Endothelial cell (in vitro differentiated cells): ENCODE measurements around the gene RND1. TPM values are rescaled to one million over a fixed set of nuclear protein-coding genes. Genes with fewer than 3 reads are reported as not detected.
A peak's percentile ranks its signal among the peaks of the same experiment; 100 is the strongest.

Experiments used
- DNase-seq: peaks from one replicate; pipeline ENCODE4 v3.0.0; 2021; ENCODE audit warnings: low spot score
- H3K27ac Mint-ChIP-seq: one replicate; pipeline ENCODE4 v1.8.0; 2021; ENCODE audit warnings: mixed read lengths, inconsistent platforms; ENCODE audit not compliant: unreplicated experiment
- H3K27me3 Mint-ChIP-seq: one replicate; pipeline ENCODE4 v1.8.0; 2021; ENCODE audit warnings: mild to moderate bottlenecking, moderate library complexity, mixed read lengths, inconsistent platforms; ENCODE audit not compliant: unreplicated experiment
- H3K36me3 Mint-ChIP-seq: one replicate; pipeline ENCODE4 v1.8.0; 2021; ENCODE audit warnings: mild to moderate bottlenecking, low read depth, mixed read lengths, inconsistent platforms; ENCODE audit not compliant: unreplicated experiment
- H3K4me1 Mint-ChIP-seq: one replicate; pipeline ENCODE4 v1.8.0; 2021; ENCODE audit warnings: mild to moderate bottlenecking, mixed read lengths, inconsistent platforms; ENCODE audit not compliant: unreplicated experiment
- H3K4me3 Mint-ChIP-seq: one replicate; pipeline ENCODE4 v1.8.0; 2021; ENCODE audit warnings: mild to moderate bottlenecking, mixed read lengths, inconsistent platforms; ENCODE audit not compliant: unreplicated experiment
- H3K9me3 Mint-ChIP-seq: one replicate; pipeline ENCODE4 v1.8.0; 2021; ENCODE audit warnings: mixed read lengths, inconsistent platforms; ENCODE audit not compliant: unreplicated experiment
- total RNA-seq: library from RNA; stranded (reverse); fragmentation: NEBNext Ultra II Directional; extraction: Animal tissue kit (Norgen Biotek cat#: 25700); gene quantifications from one replicate; pipeline ENCODE4 v1.2.1, GENCODE V29; 2021; ENCODE audit not compliant: unreplicated experiment
- TF ChIP-seq, protein P1 (sequence below): fragments of 200-600 bp; sonication (generic); IDR thresholded peaks from one replicate; pipeline ENCODE4 v1.5.0; 2021; ENCODE audit warnings: antibody characterized with exemption; ENCODE audit not compliant: unreplicated experiment

Gene RND1
- total RNA-seq, 1 donor from 2014 or later = 1.0 TPM

DNA sequence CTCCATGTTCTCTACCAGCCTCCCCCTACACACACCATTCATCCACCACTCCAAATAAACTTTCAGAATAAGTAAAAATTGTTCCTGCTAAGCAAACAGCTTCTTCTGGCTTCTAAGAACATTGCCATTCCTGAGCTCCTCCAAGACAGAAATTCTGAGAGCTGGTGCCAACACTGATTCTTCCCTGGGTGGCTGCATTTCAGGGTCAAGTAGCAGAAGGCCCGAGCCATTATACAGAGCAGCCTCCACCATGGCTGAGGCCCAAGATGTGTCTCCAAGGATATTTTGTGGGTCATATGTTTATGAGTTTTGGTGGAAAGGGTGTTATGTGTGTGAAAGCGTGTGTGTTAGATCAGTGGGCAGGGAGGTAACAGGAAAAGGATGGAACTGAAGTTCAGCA is 3.5 kb upstream of the RND1 start:
- Mint-ChIP-seq H3K27ac (no peak overlapping the region), H3K4me1 (peaks cover 12% of the 10 kb centered on the region), H3K27me3 (peaks cover 3% of the 10 kb centered on the region), H3K4me3 (peak overlapping the region; percentile 38), H3K36me3 (no peaks in the 10 kb centered on the region), H3K9me3 (no peaks in the 10 kb centered on the region)
- TF ChIP-seq, protein P1, sequence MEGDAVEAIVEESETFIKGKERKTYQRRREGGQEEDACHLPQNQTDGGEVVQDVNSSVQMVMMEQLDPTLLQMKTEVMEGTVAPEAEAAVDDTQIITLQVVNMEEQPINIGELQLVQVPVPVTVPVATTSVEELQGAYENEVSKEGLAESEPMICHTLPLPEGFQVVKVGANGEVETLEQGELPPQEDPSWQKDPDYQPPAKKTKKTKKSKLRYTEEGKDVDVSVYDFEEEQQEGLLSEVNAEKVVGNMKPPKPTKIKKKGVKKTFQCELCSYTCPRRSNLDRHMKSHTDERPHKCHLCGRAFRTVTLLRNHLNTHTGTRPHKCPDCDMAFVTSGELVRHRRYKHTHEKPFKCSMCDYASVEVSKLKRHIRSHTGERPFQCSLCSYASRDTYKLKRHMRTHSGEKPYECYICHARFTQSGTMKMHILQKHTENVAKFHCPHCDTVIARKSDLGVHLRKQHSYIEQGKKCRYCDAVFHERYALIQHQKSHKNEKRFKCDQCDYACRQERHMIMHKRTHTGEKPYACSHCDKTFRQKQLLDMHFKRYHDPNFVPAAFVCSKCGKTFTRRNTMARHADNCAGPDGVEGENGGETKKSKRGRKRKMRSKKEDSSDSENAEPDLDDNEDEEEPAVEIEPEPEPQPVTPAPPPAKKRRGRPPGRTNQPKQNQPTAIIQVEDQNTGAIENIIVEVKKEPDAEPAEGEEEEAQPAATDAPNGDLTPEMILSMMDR = no peak
- no peak for DNase-seq

DNA sequence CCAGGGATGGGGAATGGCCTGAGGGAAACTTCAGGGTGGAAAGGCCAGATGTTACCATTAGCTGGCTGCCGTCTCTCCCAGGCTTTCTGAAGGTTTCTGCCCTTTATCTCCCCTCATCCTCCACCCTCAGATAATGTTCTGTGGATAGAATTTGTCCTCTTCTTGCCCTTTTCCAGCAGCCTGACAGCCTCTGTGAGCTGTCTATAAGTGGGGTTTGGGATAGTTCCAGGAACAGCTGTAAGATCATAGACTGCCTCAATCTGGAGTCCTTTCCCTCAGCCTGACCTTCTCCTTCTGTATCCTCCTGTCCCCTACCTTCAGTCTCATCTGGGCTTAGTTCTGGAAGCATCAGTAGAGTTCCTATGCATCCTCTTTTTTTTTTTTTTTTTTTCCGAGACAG is 2.8 kb upstream of the RND1 start:
- H3K27me3 Mint-ChIP-seq = peaks cover 4% of the 10 kb centered on the region
- DNase-seq = no peak
- H3K4me1 Mint-ChIP-seq = peaks cover 13% of the 10 kb centered on the region
- H3K27ac Mint-ChIP-seq = peak overlapping the region; percentile 22
- TF ChIP-seq, protein P1 = no peak
- H3K4me3 Mint-ChIP-seq = no peak overlapping the region
- no peaks in the 10 kb centered on the region for H3K36me3 Mint-ChIP-seq
- no peaks in the 10 kb centered on the region for H3K9me3 Mint-ChIP-seq

DNA sequence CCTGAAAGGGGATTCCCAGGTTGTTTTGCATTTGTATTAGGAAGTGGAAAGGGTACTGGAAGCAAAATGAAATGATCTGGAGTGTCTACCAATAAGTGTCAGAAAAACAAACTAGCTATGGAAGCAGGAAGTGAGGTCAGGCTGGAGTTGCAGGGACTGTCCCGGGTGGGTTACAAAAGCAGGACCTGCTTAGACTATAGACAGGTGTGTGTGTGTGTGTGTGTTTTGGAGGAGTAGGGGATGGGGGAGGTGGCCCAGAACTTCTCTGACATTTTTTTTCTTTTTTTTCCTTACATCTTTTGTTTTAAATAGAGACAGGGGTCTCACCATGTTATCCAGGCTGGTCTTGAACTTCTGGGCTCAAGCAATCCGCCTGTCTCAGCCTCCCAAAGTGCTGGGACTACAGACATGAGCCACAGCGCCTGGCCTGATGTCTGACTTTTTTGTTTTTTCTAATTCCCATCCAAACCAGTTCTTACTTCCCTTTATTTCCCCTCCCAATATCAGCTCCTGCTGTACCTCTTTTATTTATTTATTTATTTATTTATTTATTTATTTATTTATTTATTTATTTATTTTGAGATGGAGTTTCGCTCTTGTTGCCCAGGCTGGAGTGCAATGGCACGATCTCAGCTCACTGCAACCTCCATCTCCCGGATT is 512 bp upstream of the RND1 start:
- no peaks in the 10 kb centered on the region for H3K36me3 Mint-ChIP-seq
- no peak for DNase-seq

DNA sequence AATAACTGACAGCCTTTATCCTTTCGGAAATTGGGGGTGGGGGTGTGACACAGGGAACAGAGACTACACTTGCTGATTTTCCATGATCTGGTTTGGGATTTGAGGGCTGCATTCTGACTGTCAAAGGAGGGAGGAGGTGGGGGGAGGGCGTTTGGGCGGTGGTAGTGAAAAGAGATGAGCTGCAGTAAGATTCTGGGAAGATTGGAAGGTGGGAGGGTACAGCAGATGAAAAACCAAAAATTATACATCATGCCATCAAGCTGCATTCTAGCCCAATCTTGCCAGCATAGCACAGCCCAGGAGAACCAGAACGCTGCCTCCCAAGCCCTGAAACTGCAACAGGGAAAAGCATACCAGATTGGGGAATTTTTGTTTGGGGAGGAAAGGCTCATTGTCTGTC is 2.4 kb downstream of the RND1 start:
- H3K27ac Mint-ChIP-seq = no peak overlapping the region
- TF ChIP-seq, protein P1 = no peak
- H3K36me3 Mint-ChIP-seq = no peaks in the 10 kb centered on the region

More for the DNA sequence above, 512 bp upstream of the RND1 start:
- Mint-ChIP-seq H3K4me3 (peak overlapping the region; percentile 93), H3K27me3 (peaks cover 8% of the 10 kb centered on the region), H3K4me1 (peaks cover 20% of the 10 kb centered on the region), H3K27ac (peak overlapping the region; percentile 3), H3K9me3 (no peaks in the 10 kb centered on the region)
- TF ChIP-seq, protein P1 = no peak

DNA sequence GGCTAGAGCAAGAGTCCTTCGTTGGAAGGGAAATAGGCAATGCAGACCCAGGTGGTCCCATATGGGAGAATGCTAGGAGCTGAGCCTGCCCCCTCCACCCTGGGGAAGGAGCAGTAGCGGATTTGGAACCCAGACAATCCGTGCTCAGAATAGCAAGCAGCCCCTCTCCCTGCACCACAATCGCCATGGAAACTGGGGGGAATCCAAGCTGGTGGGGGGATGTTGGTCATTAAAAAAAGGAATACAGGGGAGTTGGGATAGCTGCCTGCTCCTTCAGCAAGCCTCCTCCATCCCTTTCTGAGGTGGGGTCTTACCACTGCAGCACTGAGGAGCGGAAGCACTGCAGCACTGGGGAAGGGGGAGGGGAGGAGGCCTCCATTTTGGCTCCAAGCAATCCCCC is 2.9 kb downstream of the RND1 start:
- no peak for DNase-seq
- Mint-ChIP-seq H3K27ac (no peak overlapping the region), H3K4me1 (peaks cover 20% of the 10 kb centered on the region), H3K36me3 (no peaks in the 10 kb centered on the region), H3K27me3 (peaks cover 10% of the 10 kb centered on the region), H3K9me3 (no peaks in the 10 kb centered on the region), H3K4me3 (no peak overlapping the region)
- TF ChIP-seq, protein P1 = no peak

More for the DNA sequence above, 2.4 kb downstream of the RND1 start:
- Mint-ChIP-seq H3K27me3 (peaks cover 10% of the 10 kb centered on the region), H3K4me3 (no peak overlapping the region), H3K4me1 (peaks cover 20% of the 10 kb centered on the region), H3K9me3 (no peaks in the 10 kb centered on the region)
- DNase-seq = no peak
